ENCODE data around the gene TCHP.
"Not testable (repeated sequence)": the region's sequence is repeated elsewhere in the genome, so short reads cannot be mapped to it uniquely, and the experiment has no call there.

TCHP gene, protein sequence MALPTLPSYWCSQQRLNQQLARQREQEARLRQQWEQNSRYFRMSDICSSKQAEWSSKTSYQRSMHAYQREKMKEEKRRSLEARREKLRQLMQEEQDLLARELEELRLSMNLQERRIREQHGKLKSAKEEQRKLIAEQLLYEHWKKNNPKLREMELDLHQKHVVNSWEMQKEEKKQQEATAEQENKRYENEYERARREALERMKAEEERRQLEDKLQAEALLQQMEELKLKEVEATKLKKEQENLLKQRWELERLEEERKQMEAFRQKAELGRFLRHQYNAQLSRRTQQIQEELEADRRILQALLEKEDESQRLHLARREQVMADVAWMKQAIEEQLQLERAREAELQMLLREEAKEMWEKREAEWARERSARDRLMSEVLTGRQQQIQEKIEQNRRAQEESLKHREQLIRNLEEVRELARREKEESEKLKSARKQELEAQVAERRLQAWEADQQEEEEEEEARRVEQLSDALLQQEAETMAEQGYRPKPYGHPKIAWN

GRCh38 chr12:109899783-109900751, at the start of gene TCHP:
Gene TCHP (plus strand): TSS chr12:109900274. CDS start chr12:109903027, 2,753 bp downstream.
- DNase-seq: peak; percentile 82

DNA sequence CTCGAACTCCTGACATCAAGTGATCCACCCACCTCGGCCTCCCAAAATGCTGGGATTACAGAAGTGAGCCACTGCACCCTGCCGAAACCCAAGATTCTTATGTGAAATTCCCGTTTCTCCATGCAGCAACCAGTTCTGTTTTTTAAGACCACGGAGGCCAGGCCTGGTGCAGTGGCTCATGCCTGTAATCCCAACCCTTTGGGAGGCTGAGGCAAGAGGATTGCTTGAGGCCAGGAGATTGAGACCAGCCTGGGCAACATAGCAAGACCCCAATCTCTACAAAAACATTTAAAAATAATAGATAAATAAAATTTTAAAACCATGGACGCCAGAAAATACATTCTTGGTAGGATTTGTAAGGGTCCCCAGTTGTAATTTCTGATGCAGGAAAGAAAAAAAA, 49.6 kb upstream of the TCHP start:
- DNase-seq: not testable (repeated sequence)

GRCh38 chr12:109855377-109855776, 44.7 kb upstream of the TCHP start:
- DNase-seq: no peak

DNA sequence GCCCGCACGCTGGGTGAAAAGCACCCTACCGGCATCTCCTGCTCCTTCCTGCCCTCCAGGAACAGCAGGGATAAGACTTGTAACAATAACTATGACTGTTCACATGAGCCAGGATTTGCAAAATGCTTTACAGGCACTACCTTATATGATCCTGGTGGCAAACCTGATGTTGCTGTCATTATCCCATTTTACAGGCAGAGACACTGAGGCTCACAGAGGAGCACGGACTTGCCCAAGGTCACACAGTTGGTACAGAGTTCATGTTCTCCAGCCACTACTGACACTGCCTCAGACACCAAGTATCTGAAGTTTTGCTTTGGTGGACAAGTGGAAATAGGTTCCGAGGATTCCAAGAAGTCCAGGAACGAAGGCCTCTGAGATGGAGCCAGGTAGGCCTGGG, 42.4 kb upstream of the TCHP start:
- no peak for DNase-seq

- DNase-seq: no peak
These were observed 41.3 kb upstream of the TCHP start for GRCh38 chr12:109858764-109859163.

- no peak for DNase-seq
These were observed 39.1 kb upstream of the TCHP start for GRCh38 chr12:109860977-109861376.

DNA sequence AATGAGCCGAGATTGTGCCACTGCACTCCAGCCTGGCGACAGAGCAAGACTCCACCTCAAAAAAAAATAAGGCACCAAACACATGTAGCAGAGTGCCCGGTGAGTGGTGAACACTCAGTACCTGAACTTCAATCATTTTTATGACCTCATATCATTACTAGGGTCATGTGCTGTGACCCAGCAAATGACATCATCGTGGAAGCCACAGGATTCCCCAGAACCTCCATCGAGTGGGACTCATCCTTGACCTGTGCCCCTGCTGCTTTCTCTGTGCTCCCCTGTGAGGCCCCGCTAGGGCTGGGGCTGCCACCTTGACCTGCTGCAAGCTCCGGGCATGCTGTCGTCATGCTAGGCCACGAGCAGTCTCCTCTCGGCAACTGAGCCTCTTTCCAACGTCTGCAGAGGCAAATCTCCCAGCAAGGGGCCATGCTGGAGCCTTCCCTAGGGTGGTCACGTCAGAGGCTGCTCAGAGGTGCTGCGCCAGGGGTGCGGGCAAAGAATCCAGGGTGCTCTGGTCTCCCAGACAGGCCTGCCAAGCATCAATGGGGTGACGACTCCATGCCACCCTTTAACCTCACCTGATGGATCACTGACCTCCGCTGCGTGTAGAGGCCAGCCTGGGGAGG, 38.3 kb upstream of the TCHP start:
- no peak for DNase-seq

- not testable (repeated sequence) for DNase-seq
These were observed 37.6 kb upstream of the TCHP start for GRCh38 chr12:109862491-109862890.

- no peak for DNase-seq
These were observed 36.0 kb upstream of the TCHP start for GRCh38 chr12:109863847-109864712.

GRCh38 chr12:109864916-109865315, 35.2 kb upstream of the TCHP start:
- DNase-seq: no peak

DNA sequence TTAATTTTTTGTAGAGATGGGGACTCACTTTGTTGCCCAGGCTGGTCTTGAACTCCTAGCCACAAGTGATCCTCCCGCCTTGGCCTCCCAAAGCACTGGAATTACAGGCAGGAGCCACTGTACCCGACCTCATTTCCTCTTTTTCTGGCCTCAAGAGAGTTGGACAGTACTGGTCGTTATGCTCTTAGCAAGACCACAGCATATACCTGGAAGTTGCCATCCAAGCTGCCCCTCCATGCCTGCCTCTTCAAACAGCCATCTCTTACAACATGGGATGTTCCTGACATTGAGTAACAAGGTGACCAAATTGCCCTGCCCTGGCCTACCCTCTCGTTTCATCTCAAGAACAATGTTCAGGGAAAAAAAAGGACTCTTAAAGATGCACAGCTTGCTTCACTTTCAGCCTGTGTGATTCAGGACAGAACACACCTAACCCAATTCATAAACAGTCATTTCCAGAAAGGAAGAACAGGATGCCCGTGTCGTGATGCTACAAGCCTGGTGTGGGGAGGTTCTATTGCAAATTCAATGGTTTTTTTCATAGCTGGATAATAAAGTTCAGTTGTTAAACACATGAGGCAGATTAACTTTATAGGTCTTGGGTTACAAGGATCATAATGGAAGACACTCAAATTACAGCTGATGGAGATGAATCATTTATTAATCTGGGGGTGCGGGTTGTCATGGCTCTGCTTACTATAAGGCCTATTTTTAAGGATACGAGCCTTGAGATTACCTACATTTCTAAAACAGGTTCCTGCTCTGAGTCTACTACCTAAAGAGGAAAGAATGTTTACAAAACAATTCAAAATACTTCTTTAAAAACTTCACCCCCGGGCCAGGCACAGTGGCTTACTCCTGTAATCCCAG, 31.7 kb upstream of the TCHP start:
- no peak for DNase-seq

DNA sequence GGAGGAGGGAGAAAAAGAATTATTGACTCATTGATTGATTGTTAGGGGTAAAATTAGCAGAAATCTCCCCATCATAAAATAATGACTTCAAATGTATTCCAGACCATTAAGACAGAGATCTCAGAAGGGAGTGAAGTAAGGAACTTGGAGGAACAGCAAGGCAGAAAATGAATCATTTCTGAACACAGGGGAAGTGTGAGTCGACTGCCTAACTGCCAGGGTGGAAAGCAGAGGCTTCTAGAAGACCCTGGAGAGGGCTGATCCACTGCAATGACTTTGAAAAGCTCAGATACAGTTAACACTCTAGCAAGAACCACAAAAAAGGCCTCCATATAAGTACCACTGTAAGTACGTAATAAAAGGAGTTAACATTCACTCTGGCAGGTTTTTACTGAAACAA, 29.4 kb upstream of the TCHP start:
- DNase-seq: peak; percentile 51

- DNase-seq: no peak
These were observed 28.3 kb upstream of the TCHP start for GRCh38 chr12:109871668-109872314.

- no peak for DNase-seq
These were observed 26.4 kb upstream of the TCHP start for GRCh38 chr12:109873653-109874052.

GRCh38 chr12:109875572-109876131, 24.4 kb upstream of the TCHP start:
- DNase-seq: no peak

DNA sequence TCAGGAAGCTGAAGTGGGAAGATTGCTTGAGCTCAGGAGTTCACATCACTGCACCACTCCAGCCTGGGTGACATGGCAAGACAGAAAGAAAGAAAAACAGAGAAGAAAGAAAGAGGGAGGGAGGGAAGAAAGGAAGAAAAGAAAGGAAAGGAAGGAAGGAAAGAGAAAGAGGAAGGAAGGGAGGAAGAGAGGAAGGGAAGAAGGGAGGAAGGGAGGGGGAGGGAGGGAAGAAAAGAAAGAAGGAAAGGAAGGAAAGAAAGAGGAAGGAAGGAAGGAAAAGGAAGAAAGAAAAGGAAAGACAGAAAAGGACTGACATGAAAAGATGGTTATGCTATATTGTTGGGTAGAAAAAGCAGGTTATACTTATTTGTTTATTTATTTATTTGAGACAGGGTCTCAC, 23.7 kb upstream of the TCHP start:
- no peak for DNase-seq

DNA sequence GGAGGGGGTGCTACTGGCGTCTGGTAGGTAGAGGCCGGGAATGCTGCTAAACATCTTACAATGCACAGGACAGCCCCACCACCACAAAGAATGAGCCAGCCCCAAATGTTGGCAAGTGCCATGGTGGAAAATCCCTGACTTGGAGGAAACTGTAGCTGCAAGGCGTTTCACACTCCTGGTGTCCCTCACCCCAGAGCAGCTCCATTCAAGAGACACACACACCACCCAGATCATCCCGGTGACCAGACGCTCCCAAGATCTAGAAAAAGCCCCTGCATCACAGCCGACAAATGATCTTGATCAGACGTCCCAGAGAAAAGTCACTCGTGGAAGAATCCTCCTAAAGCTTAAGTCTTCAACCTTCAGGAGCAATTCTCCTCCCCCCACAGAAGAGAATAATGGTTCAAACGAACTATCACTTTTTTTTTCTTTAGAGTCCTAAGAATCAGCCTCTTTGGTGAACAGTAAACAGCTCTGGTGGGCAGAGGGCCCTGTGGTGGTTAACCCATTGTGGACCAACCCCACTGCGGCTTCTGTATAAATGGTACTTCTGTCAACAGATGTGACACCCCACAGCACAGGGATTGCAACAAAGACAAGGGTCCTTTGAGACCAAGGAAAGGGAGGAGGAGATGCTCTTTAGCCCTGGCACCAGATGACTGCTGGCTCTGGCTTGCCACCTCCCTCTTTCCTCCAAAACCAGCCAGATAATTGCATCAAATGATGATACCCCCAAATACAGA, 22.4 kb upstream of the TCHP start:
- no peak for DNase-seq

DNA sequence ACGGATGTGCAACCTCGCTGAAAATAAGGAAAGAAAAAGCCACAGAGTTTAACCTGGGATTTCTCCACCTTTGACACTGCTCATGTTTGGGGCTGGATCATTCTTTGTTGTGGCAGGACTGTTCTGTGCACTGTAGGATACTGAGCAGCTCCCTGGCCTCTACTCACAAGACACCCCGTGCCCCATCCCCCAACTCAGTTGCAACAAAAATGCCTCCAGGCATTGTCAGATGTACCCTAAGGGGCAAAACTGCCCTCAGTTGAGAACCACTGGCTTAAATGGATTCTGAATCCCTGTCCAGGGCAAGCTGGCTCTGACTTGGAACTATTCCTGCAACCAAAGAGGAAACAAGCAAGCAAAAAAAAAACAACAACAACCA, 21.8 kb upstream of the TCHP start:
- DNase-seq: no peak

- no peak for DNase-seq
These were observed 21.3 kb upstream of the TCHP start for GRCh38 chr12:109878749-109879148.
